Colonic mucosa (tissue), 4 donors: ENCODE data around the gene LYPD5. TPM values are rescaled to one million over a fixed set of nuclear protein-coding genes. Genes with fewer than 3 reads are reported as not detected.
"Not testable (repeated sequence)": the region's sequence is repeated elsewhere in the genome, so short reads cannot be mapped to it uniquely, and the experiment has no call there.

Experiments
- DNase-seq: peaks from one replicate; pipeline ENCODE4 v3.0.0-alpha.2; 2020
- H3K27ac ChIP-seq: fragments of 200-600 bp; one replicate; pipeline ENCODE4 v1.8.0; 2021
- H3K27me3 ChIP-seq: fragments of 200-600 bp; one replicate; pipeline ENCODE4 v1.8.0; 2021
- H3K36me3 ChIP-seq: fragments of 200-600 bp; one replicate; pipeline ENCODE4 v1.8.0; 2021
- H3K4me1 ChIP-seq: fragments of 200-600 bp; one replicate; pipeline ENCODE4 v1.8.0; 2021; ENCODE audit warnings: mild to moderate bottlenecking
- H3K4me3 ChIP-seq: fragments of 200-600 bp; one replicate; pipeline ENCODE4 v1.8.0; 2021
- H3K9ac ChIP-seq, 2 donors: one replicate each; pipeline ENCODE4 v1.7.0; 2013; ENCODE audit warnings: control low read depth in 2 of 2, low read depth in 2 of 2, low read length in 2 of 2
- H3K9me3 ChIP-seq: fragments of 200-600 bp; one replicate; pipeline ENCODE4 v1.8.0; 2021
- CTCF ChIP-seq: fragments of 200-600 bp; IDR thresholded peaks from one replicate; pipeline ENCODE4 v1.8.0; 2022; ENCODE audit warnings: antibody characterized with exemption, mild to moderate bottlenecking
- intact Hi-C: fragments of 100-400 bp; cut with DNase I; formaldehyde crosslinking; loops from one replicate; pipeline ENCODE4 v1.14.1; 2022
- total RNA-seq, 2 donors: library from RNA; stranded (reverse); fragmentation: NEBNext Ultra II Directional in 1 of 2; extraction: Animal tissue kit (Norgen Biotek cat#: 25700) in 1 of 2; gene quantifications; one replicate each; pipeline ENCODE4 v1.2.1, GENCODE V29; 2021
- donor health status: healthy.
- donor health status: DM: no; HTN: no; CAD: no.
- donor health status: DM: no; HTN: no; CAD: no.

Gene LYPD5
- total RNA-seq, 2 donors from 2014 or later = 3.3 to 3.9 TPM

GRCh38 chr19:43768273-43769050 lies 33.8 kb downstream of the LYPD5 start:
- intact Hi-C loops = no loop called here
- Histone ChIP-seq H3K27ac (peak overlapping the region; percentile 54), H3K9me3 (no peaks in the 10 kb centered on the region), H3K4me1 (peaks cover 44% of the 10 kb centered on the region), H3K4me3 (no peak overlapping the region), H3K36me3 (no peaks in the 10 kb centered on the region), H3K27me3 (no peaks in the 10 kb centered on the region), H3K9ac (peak overlapping the region in 1 of 2 donors; percentile 65)
- TF ChIP-seq CTCF = no peak
- peak; percentile 77 for DNase-seq

GRCh38 chr19:43767818-43768217 lies 34.4 kb downstream of the LYPD5 start:
- H3K9me3 ChIP-seq = no peaks in the 10 kb centered on the region
- H3K27me3 ChIP-seq = no peaks in the 10 kb centered on the region
- H3K4me1 ChIP-seq = peaks cover 44% of the 10 kb centered on the region
- peak overlapping the region in 1 of 2 donors; percentile 64 for H3K9ac ChIP-seq
- H3K4me3 ChIP-seq = no peak overlapping the region
- TF ChIP-seq CTCF = no peak
- peak overlapping the region; percentile 54 for H3K27ac ChIP-seq
- intact Hi-C loops = no loop called here
- H3K36me3 ChIP-seq = no peaks in the 10 kb centered on the region
- no peak for DNase-seq

GRCh38 chr19:43767316-43767715 lies 34.9 kb downstream of the LYPD5 start:
- Histone ChIP-seq H3K4me3 (no peak overlapping the region), H3K9me3 (no peaks in the 10 kb centered on the region), H3K27me3 (no peaks in the 10 kb centered on the region), H3K4me1 (peaks cover 44% of the 10 kb centered on the region), H3K9ac (peak overlapping the region in 1 of 2 donors; percentile 62), H3K27ac (no peak overlapping the region), H3K36me3 (no peaks in the 10 kb centered on the region)
- no peak for DNase-seq
- intact Hi-C loops = no loop called here
- TF ChIP-seq CTCF = no peak

- Histone ChIP-seq H3K27ac (peak overlapping the region; percentile 74), H3K4me3 (no peak overlapping the region), H3K4me1 (peaks cover 44% of the 10 kb centered on the region), H3K9me3 (no peaks in the 10 kb centered on the region), H3K36me3 (no peaks in the 10 kb centered on the region), H3K9ac (peak overlapping the region in 1 of 2 donors; percentile 62), H3K27me3 (no peaks in the 10 kb centered on the region)
- no peak for DNase-seq
- intact Hi-C loops = no loop called here
- no peak for TF ChIP-seq CTCF
Observed at GRCh38 chr19:43766755-43767043, 35.5 kb downstream of the LYPD5 start.

GRCh38 chr19:43765109-43765876 lies 37.0 kb downstream of the LYPD5 start:
- H3K4me1 ChIP-seq = peaks cover 44% of the 10 kb centered on the region
- intact Hi-C loops = no loop called here
- TF ChIP-seq CTCF = no peak
- H3K27ac ChIP-seq = peak overlapping the region; percentile 74
- H3K9ac ChIP-seq = peak overlapping the region; percentile 12 to 54
- no peaks in the 10 kb centered on the region for H3K27me3 ChIP-seq
- no peaks in the 10 kb centered on the region for H3K9me3 ChIP-seq
- peak; percentile 72 for DNase-seq
- H3K36me3 ChIP-seq = no peaks in the 10 kb centered on the region
- H3K4me3 ChIP-seq = no peak overlapping the region

GRCh38 chr19:43764684-43765083 lies 37.6 kb downstream of the LYPD5 start:
- H3K9me3 ChIP-seq, H3K27me3 ChIP-seq, DNase-seq, intact Hi-C loops, H3K36me3 ChIP-seq, H3K4me3 ChIP-seq: not testable (repeated sequence)
- Histone ChIP-seq H3K9ac (peak overlapping the region in 1 of 2 donors; percentile 54), H3K4me1 (peaks cover 40% of the 10 kb centered on the region), H3K27ac (peak overlapping the region; percentile 74)
